TTC549 (cell line): ENCODE measurements around the gene ETHE1.
"Not testable (repeated sequence)": the region's sequence is repeated elsewhere in the genome, so short reads cannot be mapped to it uniquely, and the experiment has no call there.

Source experiments
- FAIRE-seq: peaks from 2 replicates; lab custom pipeline; 2012; peaks lifted over from hg19 to GRCh38; lab: Jason Lieb, UNC

ETHE1 gene

GRCh38 chr19:43523696-43524095 lies 3.3 kb downstream of the ETHE1 start:
- FAIRE-seq, result not testable (repeated sequence)

GRCh38 chr19:43522929-43523328 lies 4.1 kb downstream of the ETHE1 start:
- no peak for FAIRE-seq

DNA sequence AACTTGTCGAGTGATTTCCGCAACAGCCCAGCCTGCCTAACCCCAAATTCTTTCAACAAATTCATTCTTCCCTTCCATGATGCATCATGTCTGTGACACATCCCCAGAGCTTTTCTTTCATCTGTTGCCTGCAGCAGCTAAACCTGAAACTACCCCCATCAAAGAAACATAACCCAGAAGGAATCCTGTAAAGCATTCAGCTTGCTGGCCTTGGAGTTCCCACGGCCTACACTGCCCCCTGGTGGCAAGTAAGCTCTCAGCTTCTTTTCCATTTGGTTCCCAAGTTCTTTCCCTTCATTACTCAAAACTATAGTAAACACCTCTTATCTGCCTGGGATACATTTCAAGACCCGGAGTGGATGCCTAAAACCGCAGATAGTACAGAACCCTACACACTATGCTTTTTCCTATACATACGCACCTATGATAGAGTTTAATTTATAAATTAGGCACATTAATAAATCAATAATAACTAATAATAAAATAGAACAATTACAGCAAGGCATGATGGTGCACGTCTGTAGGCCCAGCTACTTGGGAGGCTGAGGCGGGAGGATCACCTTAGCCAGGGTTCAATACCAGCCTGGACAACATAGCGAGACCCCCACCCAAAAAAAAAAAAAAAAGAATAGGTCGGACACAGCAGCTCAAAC lies 7.4 kb downstream of the ETHE1 start:
- peak; percentile 72 for FAIRE-seq

- FAIRE-seq, result no peak
These were observed 8.9 kb downstream of the ETHE1 start for GRCh38 chr19:43518051-43518450.

DNA sequence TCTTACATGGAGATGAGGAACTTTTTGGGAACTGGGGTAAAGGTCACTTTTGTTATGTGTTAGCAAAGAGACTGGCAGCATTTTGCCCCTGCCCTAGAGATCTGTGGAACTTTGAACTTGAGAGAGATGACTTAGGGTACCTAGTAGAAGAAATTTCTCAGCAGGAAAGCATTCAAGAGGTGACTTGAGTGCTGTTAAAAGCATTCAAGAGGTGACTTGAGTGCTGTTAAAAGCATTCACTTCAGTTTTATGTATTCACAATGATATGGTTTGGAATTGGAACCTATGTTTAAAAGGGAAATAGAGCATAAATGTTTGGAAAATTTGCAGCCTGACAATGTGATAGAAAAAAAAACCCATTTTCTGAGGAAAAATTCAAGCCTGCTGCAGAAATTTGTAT lies 14.6 kb downstream of the ETHE1 start:
- FAIRE-seq, result not testable (repeated sequence)

DNA sequence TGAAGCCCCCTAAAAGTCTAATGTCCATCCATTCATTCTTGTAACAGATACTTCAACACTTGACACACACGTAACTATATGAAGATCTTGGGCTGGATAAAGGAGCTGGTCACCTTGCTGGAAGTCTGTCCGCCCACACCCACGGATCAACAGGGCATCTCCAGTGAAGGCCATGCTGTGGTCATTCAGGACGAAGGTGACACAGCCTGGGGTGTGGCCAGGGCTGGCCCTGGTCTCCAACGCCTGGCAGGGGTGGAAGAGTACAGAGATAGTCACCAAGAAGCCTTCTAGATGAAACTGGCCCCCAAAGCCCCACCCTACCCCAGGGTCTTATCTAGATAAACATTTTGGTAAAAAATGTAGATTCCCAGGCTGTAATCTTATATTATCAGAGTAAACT lies 15.7 kb downstream of the ETHE1 start:
- no peak for FAIRE-seq

- FAIRE-seq, result no peak
These were observed 16.3 kb downstream of the ETHE1 start for GRCh38 chr19:43510713-43511112.

GRCh38 chr19:43507880-43508279 lies 19.1 kb downstream of the ETHE1 start:
- FAIRE-seq, result no peak

- no peak for FAIRE-seq
These were observed 20.4 kb downstream of the ETHE1 start for GRCh38 chr19:43506629-43507028.

- no peak for FAIRE-seq
These were observed 21.1 kb downstream of the ETHE1 start for GRCh38 chr19:43505941-43506340.

GRCh38 chr19:43505186-43505456 lies 21.9 kb downstream of the ETHE1 start:
- FAIRE-seq, result no peak

GRCh38 chr19:43504426-43505185 lies 22.4 kb downstream of the ETHE1 start, which contains the start of gene PHLDB3:
PHLDB3 (minus strand) TSS chr19:43504746; CDS start chr19:43504118, 628 bp downstream.
- no peak for FAIRE-seq

DNA sequence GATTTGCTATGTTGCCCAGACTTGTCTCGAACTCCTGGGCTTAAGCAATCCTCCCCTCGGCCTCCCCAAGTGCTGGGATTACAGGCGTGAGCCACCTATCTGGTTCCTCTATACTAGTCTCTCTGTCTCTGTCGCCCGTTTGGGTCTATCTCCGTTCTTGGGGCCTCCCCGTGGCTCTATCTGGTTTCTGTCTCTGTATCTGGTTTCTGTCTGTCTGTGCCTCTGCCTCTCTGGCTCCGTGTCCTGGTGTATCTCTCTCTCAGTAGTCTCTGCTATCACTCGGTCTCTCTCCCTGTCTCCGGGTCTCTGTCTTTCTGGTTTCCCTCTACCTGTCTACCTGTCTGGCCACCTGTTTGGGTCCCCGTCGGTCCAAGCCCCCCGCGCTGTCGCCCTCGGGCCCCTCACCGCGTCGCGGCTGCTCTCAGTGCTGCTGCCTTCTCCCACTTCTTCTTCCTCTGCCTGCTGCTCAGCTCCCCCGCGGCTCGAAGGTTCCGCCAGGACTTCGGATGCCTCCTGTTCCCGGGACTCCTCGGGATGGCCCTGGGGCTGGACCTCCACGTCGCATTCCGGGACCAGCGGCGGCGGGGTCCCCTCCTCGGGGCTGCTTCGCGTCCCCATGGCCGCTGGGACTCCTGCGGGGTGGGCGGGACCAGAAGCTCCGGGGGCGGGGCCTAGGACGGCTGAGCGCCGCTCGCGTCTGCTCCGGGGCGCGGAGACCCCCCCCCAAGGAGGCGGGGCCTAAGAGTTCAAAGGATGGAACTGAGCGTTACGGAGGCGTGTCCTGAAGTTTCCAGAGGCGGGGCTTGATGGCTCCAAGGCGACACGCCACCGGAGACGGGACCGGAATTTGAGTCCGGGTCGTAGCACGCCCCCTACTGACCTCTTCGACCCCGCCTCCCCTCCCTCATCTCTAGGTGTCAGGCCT lies 23.2 kb downstream of the ETHE1 start:
- FAIRE-seq, result peak; percentile 62

DNA sequence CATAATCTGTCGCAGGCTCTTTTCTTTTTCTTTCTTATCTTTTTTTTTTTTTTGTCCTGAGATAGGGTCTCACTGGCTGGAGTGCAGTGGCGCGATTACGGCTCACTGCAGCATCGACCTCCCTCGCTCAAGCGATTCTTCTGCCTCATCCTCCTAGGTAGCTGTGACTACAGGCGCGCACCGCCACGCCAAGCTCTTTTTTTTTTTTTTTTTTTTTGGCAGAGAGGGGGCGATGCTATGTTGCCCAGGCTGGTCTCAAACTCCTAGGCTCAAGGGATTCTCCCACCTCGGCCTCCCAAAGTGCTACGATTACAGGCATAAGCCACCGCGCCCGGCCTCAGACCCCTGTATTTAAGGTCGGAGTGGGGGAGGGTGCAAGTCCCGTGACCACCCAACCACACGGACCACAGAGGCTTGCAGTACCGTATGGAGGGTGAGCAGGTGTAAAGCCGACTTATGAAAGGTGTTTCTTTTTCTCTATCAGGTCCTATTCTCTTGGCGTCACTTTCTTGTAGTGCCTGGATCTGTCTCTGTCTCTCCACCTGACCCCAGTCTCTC lies 24.5 kb downstream of the ETHE1 start:
- FAIRE-seq, result no peak

- no peak for FAIRE-seq
These were observed 25.2 kb downstream of the ETHE1 start for GRCh38 chr19:43501661-43502418.

DNA sequence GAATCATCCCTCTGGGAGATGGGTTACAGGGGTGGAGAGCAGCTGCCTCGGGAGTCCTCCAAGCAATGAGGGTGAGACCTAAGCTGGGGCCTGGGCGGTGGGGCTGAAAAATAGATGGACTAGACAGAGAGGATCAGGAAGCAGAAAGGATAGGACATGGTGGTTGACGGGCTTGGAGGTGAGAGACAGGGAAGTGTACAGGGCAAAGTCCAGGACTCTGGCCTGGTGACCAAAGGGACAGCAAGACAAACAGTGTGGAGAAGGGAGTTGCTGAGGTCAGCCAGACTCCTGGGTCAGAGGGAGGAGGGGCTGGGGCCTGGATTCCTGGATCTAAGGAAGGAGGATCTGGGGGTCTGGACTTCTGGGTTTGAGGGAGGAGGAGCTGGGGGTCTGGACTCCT lies 28.0 kb downstream of the ETHE1 start:
- FAIRE-seq, result no peak

DNA sequence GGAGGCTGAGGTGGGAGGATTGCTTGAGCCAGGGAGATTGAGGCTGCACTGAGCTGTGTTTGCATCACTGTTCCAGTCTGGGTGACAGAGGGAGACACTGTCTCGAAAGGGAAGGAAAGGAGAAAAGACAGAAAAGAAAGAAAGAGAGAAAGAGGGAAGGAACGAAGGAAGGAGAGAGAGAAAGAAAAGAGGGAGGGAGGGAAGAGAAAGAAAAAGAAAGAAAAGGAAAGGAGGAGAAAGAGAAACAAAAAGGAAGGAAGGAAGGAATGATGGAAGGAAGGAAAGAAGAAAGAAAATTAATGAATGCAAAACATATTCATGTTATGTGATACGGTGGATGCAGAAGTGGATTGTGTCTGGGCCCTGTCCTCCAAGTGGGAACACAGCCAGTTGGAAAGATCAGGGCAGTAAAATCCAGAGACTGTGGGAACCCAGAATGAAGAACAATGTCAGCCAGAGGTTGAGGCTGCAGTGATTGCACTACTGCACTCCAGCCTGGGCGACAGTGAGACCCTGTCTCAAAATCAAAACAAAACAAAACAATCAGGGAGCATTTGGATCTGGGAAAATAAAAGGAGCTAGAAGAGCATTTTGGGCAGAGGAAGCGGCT lies 28.7 kb downstream of the ETHE1 start:
- FAIRE-seq, result no peak

- FAIRE-seq, result no peak
These were observed 30.0 kb downstream of the ETHE1 start for GRCh38 chr19:43496960-43497359.

DNA sequence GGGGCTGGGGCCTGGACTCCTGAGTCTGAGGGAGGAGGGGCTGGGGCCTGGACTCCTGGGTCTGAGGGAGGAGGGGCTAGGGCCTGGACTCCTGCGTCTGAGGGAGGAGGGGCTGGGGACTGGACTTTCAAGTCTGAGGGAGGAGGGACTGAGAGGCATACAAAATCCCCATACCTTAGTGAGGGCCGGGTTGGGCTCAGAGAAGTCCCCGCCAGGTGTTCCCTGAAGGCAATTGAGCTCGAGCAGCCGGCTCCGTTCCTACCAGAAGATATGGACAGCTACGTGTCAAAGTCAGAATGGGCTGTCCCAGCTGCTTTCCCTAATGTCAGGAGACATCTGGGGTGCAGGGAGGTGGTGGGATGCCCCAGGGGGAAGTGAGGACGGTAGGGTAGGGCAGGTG lies 31.9 kb downstream of the ETHE1 start:
- FAIRE-seq, result no peak

GRCh38 chr19:43490759-43491158 lies 36.2 kb downstream of the ETHE1 start:
- no peak for FAIRE-seq

DNA sequence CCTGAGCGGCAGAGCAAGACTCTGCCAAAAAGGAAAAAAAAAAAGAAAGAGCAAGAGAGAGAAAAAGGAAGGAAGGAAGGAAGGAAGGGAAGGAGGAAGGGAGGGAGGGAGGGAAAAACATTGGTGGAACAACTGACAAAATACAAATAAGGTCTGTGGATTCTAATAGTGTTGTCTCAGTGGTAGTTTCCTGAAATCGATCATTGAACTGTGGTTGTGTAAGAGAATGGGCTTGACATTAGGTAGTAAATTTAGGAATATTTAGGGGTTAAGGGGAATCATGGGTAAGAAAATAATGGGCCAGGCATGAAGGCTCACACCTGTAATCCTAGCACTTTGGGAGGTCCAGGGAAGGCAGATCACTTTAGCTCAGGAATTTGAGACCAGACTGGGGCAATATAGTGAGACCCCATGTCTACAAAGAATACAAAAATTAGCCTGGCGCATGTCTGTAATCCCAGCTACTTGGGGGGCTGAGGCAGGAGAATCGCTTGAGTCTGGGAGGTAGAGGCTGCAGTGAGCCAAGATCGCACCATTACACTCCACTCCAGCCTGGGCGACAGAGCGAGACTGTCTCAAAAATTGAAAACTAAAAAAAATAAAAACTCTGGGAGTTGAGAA lies 36.9 kb downstream of the ETHE1 start:
- no peak for FAIRE-seq
